SJSA1 (cell line): ENCODE results near the gene CCDC117. TPM values are rescaled to one million over a fixed set of nuclear protein-coding genes. Genes with fewer than 3 reads are reported as not detected.
A peak's percentile ranks its signal among the peaks of the same experiment; 100 is the strongest.
"Not testable (repeated sequence)": the region's sequence is repeated elsewhere in the genome, so short reads cannot be mapped to it uniquely, and the experiment has no call there.

Source experiments
- DNase-seq, 2 experiments: peaks; one replicate each; pipeline ENCODE4 v3.0.0-alpha.2; 2015 to 2020; ENCODE audit warnings: low spot score in 2 of 2, low read depth in 1 of 2
- H3K27ac ChIP-seq: fragments of 250-450 bp; sonication (Bioruptor Pico); 2 replicates; pipeline ENCODE4 v1.5.1; 2020; ENCODE audit warnings: mild to moderate bottlenecking, moderate library complexity
- H3K27me3 ChIP-seq: fragments of 250-450 bp; sonication (Bioruptor Pico); replicated peaks from 2 replicates; pipeline ENCODE4 v1.5.1; 2020; ENCODE audit warnings: mild to moderate bottlenecking, moderate library complexity
- H3K36me3 ChIP-seq: fragments of 250-450 bp; sonication (Bioruptor Pico); 2 replicates; pipeline ENCODE4 v1.5.1; 2020; ENCODE audit warnings: mild to moderate bottlenecking
- H3K4me1 ChIP-seq: fragments of 250-450 bp; sonication (Bioruptor Pico); replicated peaks from 2 replicates; pipeline ENCODE4 v1.6.1; 2021; ENCODE audit warnings: mild to moderate bottlenecking
- H3K4me3 ChIP-seq: fragments of 250-450 bp; sonication (Bioruptor Pico); 2 replicates; pipeline ENCODE4 v1.5.1; 2020; ENCODE audit warnings: mild to moderate bottlenecking
- H3K9me3 ChIP-seq: fragments of 250-450 bp; sonication (Bioruptor Pico); replicated peaks from 2 replicates; pipeline ENCODE4 v1.5.1; 2020; ENCODE audit warnings: mild to moderate bottlenecking
- total RNA-seq: library from RNA; depleted of rRNA; stranded (reverse); fragments of >200 nt; shearing (Covaris generic); gene quantifications from 2 replicates; pipeline ENCODE4 v1.2.3, GENCODE V29; 2014; rRNA removed

CCDC117 gene
- total RNA-seq = 56.9 and 60.0 TPM in 2 replicates

GRCh38 chr22:28772633-28773460 is at the start of gene CCDC117:
Gene CCDC117, plus strand, starts transcription at chr22:28772695. Its CDS starts 155 bp downstream, at chr22:28772850.
- H3K36me3 ChIP-seq = peaks cover 40% of the 10 kb centered on the region
- H3K4me1 ChIP-seq = peaks cover 10% of the 10 kb centered on the region
- peak within 1 kb of the TSS; percentile 99 for H3K27ac ChIP-seq
- no peaks in the 10 kb centered on the region for H3K27me3 ChIP-seq
- H3K9me3 ChIP-seq = peaks cover 8% of the 10 kb centered on the region; the same call in 1 of the 2 replicates
- peak; percentile 91 to 97 for DNase-seq
- peak within 1 kb of the TSS; percentile 96 for H3K4me3 ChIP-seq

- Histone ChIP-seq H3K9me3 (no peaks in the 10 kb centered on the region), H3K4me1 (no peaks in the 10 kb centered on the region; the same call in 1 of the 2 replicates), H3K27me3 (no peaks in the 10 kb centered on the region), H3K4me3 (no peak overlapping the region), H3K36me3 (peaks cover 13% of the 10 kb centered on the region), H3K27ac (no peak overlapping the region)
- DNase-seq = no peak
Observed at GRCh38 chr22:28728002-28728401, 44.5 kb upstream of the CCDC117 start.

GRCh38 chr22:28728621-28729313 is 43.7 kb upstream of the CCDC117 start:
- no peak for DNase-seq
- no peaks in the 10 kb centered on the region for H3K27me3 ChIP-seq
- H3K9me3 ChIP-seq = no peaks in the 10 kb centered on the region
- H3K27ac ChIP-seq = no peak overlapping the region
- H3K4me1 ChIP-seq = no peaks in the 10 kb centered on the region; the same call in 1 of the 2 replicates
- H3K4me3 ChIP-seq = no peak overlapping the region
- peaks cover 15% of the 10 kb centered on the region for H3K36me3 ChIP-seq

- Histone ChIP-seq H3K9me3 (no peaks in the 10 kb centered on the region), H3K4me1 (no peaks in the 10 kb centered on the region; the same call in 1 of the 2 replicates), H3K36me3 (peaks cover 11% of the 10 kb centered on the region), H3K4me3 (no peak overlapping the region), H3K27me3 (no peaks in the 10 kb centered on the region), H3K27ac (no peak overlapping the region)
- no peak for DNase-seq
Observed at GRCh38 chr22:28730179-28730578, 42.3 kb upstream of the CCDC117 start.

GRCh38 chr22:28734393-28734792 is 38.1 kb upstream of the CCDC117 start:
- Histone ChIP-seq H3K9me3 (no peaks in the 10 kb centered on the region), H3K36me3 (peaks cover 15% of the 10 kb centered on the region), H3K4me3 (no peak overlapping the region), H3K27me3 (no peaks in the 10 kb centered on the region), H3K4me1 (peaks cover 11% of the 10 kb centered on the region), H3K27ac (no peak overlapping the region)
- DNase-seq = no peak

GRCh38 chr22:28736301-28737155 is 36.0 kb upstream of the CCDC117 start:
- Histone ChIP-seq H3K9me3 (no peaks in the 10 kb centered on the region), H3K4me3 (no peak overlapping the region), H3K27ac (no peak overlapping the region), H3K4me1 (peaks cover 19% of the 10 kb centered on the region), H3K36me3 (peaks cover 15% of the 10 kb centered on the region), H3K27me3 (no peaks in the 10 kb centered on the region)
- DNase-seq = no peak

GRCh38 chr22:28737701-28738100 is 34.8 kb upstream of the CCDC117 start:
- peaks cover 19% of the 10 kb centered on the region for H3K4me1 ChIP-seq
- DNase-seq = no peak
- peaks cover 15% of the 10 kb centered on the region for H3K36me3 ChIP-seq
- no peak overlapping the region for H3K4me3 ChIP-seq
- H3K27me3 ChIP-seq = no peaks in the 10 kb centered on the region
- no peaks in the 10 kb centered on the region for H3K9me3 ChIP-seq
- H3K27ac ChIP-seq = no peak overlapping the region

- peak; percentile 53 to 56 for DNase-seq
- not testable (repeated sequence) for H3K4me3 ChIP-seq, H3K9me3 ChIP-seq, H3K27me3 ChIP-seq
- 0 out of 2 replicates have a peak overlapping the region, but pooled peaks have one; percentile 23 for H3K27ac ChIP-seq
- peaks cover 26% of the 10 kb centered on the region for H3K4me1 ChIP-seq
- peaks cover 18% of the 10 kb centered on the region for H3K36me3 ChIP-seq
Observed at GRCh38 chr22:28738876-28739275, 33.6 kb upstream of the CCDC117 start.

- peaks cover 26% of the 10 kb centered on the region for H3K4me1 ChIP-seq
- H3K9me3 ChIP-seq = no peaks in the 10 kb centered on the region
- peaks cover 34% of the 10 kb centered on the region for H3K36me3 ChIP-seq
- H3K4me3 ChIP-seq = peak overlapping the region; percentile 75
- H3K27ac ChIP-seq = peak overlapping the region; percentile 5; the same call in 1 of the 2 replicates
- no peaks in the 10 kb centered on the region for H3K27me3 ChIP-seq
- DNase-seq = no peak
Observed at GRCh38 chr22:28741200-28741784, 31.2 kb upstream of the CCDC117 start.

GRCh38 chr22:28741785-28742561 is 30.5 kb upstream of the CCDC117 start, which contains the start of the genes CHEK2 and HSCB:
Gene CHEK2, minus strand, starts transcription at chr22:28741820. Its CDS starts 7,099 bp downstream, at chr22:28734721.
Gene HSCB, plus strand, starts transcription at chr22:28742039. Its CDS starts 57 bp downstream, at chr22:28742096.
- H3K27ac ChIP-seq = peak within 1 kb of the TSS; percentile 83

GRCh38 chr22:28742562-28742962 is 29.9 kb upstream of the CCDC117 start:
- Histone ChIP-seq H3K27ac (peak overlapping the region; percentile 18), H3K4me1 (peaks cover 26% of the 10 kb centered on the region), H3K36me3 (peaks cover 46% of the 10 kb centered on the region), H3K27me3 (no peaks in the 10 kb centered on the region), H3K9me3 (no peaks in the 10 kb centered on the region), H3K4me3 (peak overlapping the region; percentile 75)
- DNase-seq = no peak

More at GRCh38 chr22:28741785-28742561, 30.5 kb upstream of the CCDC117 start, which contains the start of the genes CHEK2 and HSCB:
- peaks cover 26% of the 10 kb centered on the region for H3K4me1 ChIP-seq
- H3K36me3 ChIP-seq = peaks cover 40% of the 10 kb centered on the region
- peak; percentile 97 to 99 for DNase-seq
- peak within 1 kb of the TSS; percentile 75 for H3K4me3 ChIP-seq
- no peaks in the 10 kb centered on the region for H3K9me3 ChIP-seq
- no peaks in the 10 kb centered on the region for H3K27me3 ChIP-seq

- Histone ChIP-seq H3K36me3 (peaks cover 48% of the 10 kb centered on the region), H3K4me1 (peaks cover 20% of the 10 kb centered on the region), H3K27ac (no peak overlapping the region), H3K27me3 (no peaks in the 10 kb centered on the region), H3K9me3 (no peaks in the 10 kb centered on the region), H3K4me3 (no peak overlapping the region)
- no peak for DNase-seq
Observed at GRCh38 chr22:28743852-28744251, 28.6 kb upstream of the CCDC117 start.
